Measurements from ENCODE around the gene AMPD1. TPM values are rescaled to one million over a fixed set of nuclear protein-coding genes. Genes with fewer than 3 reads are reported as not detected.

The AMPD1 gene
- total RNA-seq, 2 experiments from 2014 or later = not detected

Other genes with a start within 250 kb of the AMPD1 start
- gene TRIM33, start 184.3 kb downstream of the AMPD1 start, total RNA-seq = 10 to 100 TPM; 39.5 to 43.4 TPM
- gene BCAS2, start 113.9 kb downstream of the AMPD1 start, total RNA-seq = 10 to 100 TPM; 43.4 to 47.5 TPM
- under 1 TPM; 0.34 to 0.40 TPM for gene DENND2C, start 25.5 kb downstream of the AMPD1 start, total RNA-seq
- 10 to 100 TPM; 50.3 to 51.7 TPM for gene NRAS, start 21.2 kb upstream of the AMPD1 start, total RNA-seq
- 100 to 1,000 TPM; 359 to 362 TPM for gene CSDE1, start 62.4 kb upstream of the AMPD1 start, total RNA-seq
- gene SIKE1, start 85.1 kb upstream of the AMPD1 start, total RNA-seq = 10 to 100 TPM; 66.5 to 68.8 TPM
- not detected for gene SYCP1, start 159.3 kb upstream of the AMPD1 start, total RNA-seq